ENCODE results near the gene LINGO1.

LINGO1 gene

GRCh38 chr15:77670558-77671361 lies 38.0 kb upstream of the LINGO1 start:
- no peak for TF ChIP-seq POU2F2 (IDR thresholded peaks at IDR 0.05; ENCODE audit: low read depth, low read length)
- no peak for TF ChIP-seq PAX5 (IDR thresholded peaks at IDR 0.05; ENCODE audit: insufficient read depth, low read length, severe bottlenecking)
- TF ChIP-seq TAF1 (IDR thresholded peaks at IDR 0.05; ENCODE audit: low read depth, low read length) = no peak
- no peak for TF ChIP-seq SPI1 (IDR thresholded peaks at IDR 0.05; ENCODE audit: low read depth, low read length)
- TF ChIP-seq POLR2A (IDR thresholded peaks at IDR 0.05; ENCODE audit: low read depth, low read length) = no peak
- no peak for TF ChIP-seq POLR2AphosphoS5 (IDR thresholded peaks at IDR 0.05; ENCODE audit: low read depth, low read length)
- FAIRE-seq = no peak
- DNase-seq (ENCODE audit: insufficient read length, low spot score) = no peak

GRCh38 chr15:77669896-77670295 lies 37.2 kb upstream of the LINGO1 start:
- no peak for DNase-seq (ENCODE audit: insufficient read length, low spot score)
- TF ChIP-seq SPI1 (IDR thresholded peaks at IDR 0.05; ENCODE audit: low read depth, low read length) (no peak), TAF1 (IDR thresholded peaks at IDR 0.05; ENCODE audit: low read depth, low read length) (no peak), POU2F2 (IDR thresholded peaks at IDR 0.05; ENCODE audit: low read depth, low read length) (no peak), POLR2A (IDR thresholded peaks at IDR 0.05; ENCODE audit: low read depth, low read length) (no peak), POLR2AphosphoS5 (IDR thresholded peaks at IDR 0.05; ENCODE audit: low read depth, low read length) (no peak), PAX5 (IDR thresholded peaks at IDR 0.05; ENCODE audit: insufficient read depth, low read length, severe bottlenecking) (no peak)
- no peak for FAIRE-seq

GRCh38 chr15:77667338-77668234 lies 34.9 kb upstream of the LINGO1 start:
- no peak for FAIRE-seq
- TF ChIP-seq POU2F2 (IDR thresholded peaks at IDR 0.05; ENCODE audit: low read depth, low read length) (no peak), POLR2A (IDR thresholded peaks at IDR 0.05; ENCODE audit: low read depth, low read length) (no peak), TAF1 (IDR thresholded peaks at IDR 0.05; ENCODE audit: low read depth, low read length) (no peak), SPI1 (IDR thresholded peaks at IDR 0.05; ENCODE audit: low read depth, low read length) (no peak), POLR2AphosphoS5 (IDR thresholded peaks at IDR 0.05; ENCODE audit: low read depth, low read length) (no peak), PAX5 (IDR thresholded peaks at IDR 0.05; ENCODE audit: insufficient read depth, low read length, severe bottlenecking) (no peak)
- no peak for DNase-seq (ENCODE audit: insufficient read length, low spot score)

- FAIRE-seq (no peak), DNase-seq (ENCODE audit: insufficient read length, low spot score) (no peak)
- TF ChIP-seq POU2F2 (IDR thresholded peaks at IDR 0.05; ENCODE audit: low read depth, low read length) = no peak
- no peak for TF ChIP-seq TAF1 (IDR thresholded peaks at IDR 0.05; ENCODE audit: low read depth, low read length)
- TF ChIP-seq PAX5 (IDR thresholded peaks at IDR 0.05; ENCODE audit: insufficient read depth, low read length, severe bottlenecking) = no peak
- TF ChIP-seq POLR2A (IDR thresholded peaks at IDR 0.05; ENCODE audit: low read depth, low read length) = no peak
- no peak for TF ChIP-seq POLR2AphosphoS5 (IDR thresholded peaks at IDR 0.05; ENCODE audit: low read depth, low read length)
Measured at GRCh38 chr15:77666296-77666660, 33.6 kb upstream of the LINGO1 start.

GRCh38 chr15:77665530-77666295 lies 33.0 kb upstream of the LINGO1 start:
- TF ChIP-seq POLR2AphosphoS5 (IDR thresholded peaks at IDR 0.05; ENCODE audit: low read depth, low read length) = no peak
- no peak for TF ChIP-seq POLR2A (IDR thresholded peaks at IDR 0.05; ENCODE audit: low read depth, low read length)
- TF ChIP-seq PAX5 (IDR thresholded peaks at IDR 0.05; ENCODE audit: insufficient read depth, low read length, severe bottlenecking) = no peak
- no peak for TF ChIP-seq POU2F2 (IDR thresholded peaks at IDR 0.05; ENCODE audit: low read depth, low read length)
- FAIRE-seq (no peak), DNase-seq (ENCODE audit: insufficient read length, low spot score) (no peak)

GRCh38 chr15:77664428-77664827 lies 31.7 kb upstream of the LINGO1 start:
- DNase-seq (ENCODE audit: insufficient read length, low spot score) (no peak), FAIRE-seq (no peak)
- TF ChIP-seq SPI1 (IDR thresholded peaks at IDR 0.05; ENCODE audit: low read depth, low read length) = no peak

GRCh38 chr15:77663256-77663655 lies 30.5 kb upstream of the LINGO1 start:
- FAIRE-seq (no peak), DNase-seq (ENCODE audit: insufficient read length, low spot score) (no peak)
- TF ChIP-seq PAX5 (IDR thresholded peaks at IDR 0.05; ENCODE audit: insufficient read depth, low read length, severe bottlenecking) (no peak), POU2F2 (IDR thresholded peaks at IDR 0.05; ENCODE audit: low read depth, low read length) (no peak), SPI1 (IDR thresholded peaks at IDR 0.05; ENCODE audit: low read depth, low read length) (no peak), TAF1 (IDR thresholded peaks at IDR 0.05; ENCODE audit: low read depth, low read length) (no peak), POLR2A (IDR thresholded peaks at IDR 0.05; ENCODE audit: low read depth, low read length) (no peak), POLR2AphosphoS5 (IDR thresholded peaks at IDR 0.05; ENCODE audit: low read depth, low read length) (no peak)

- TF ChIP-seq POLR2AphosphoS5 (IDR thresholded peaks at IDR 0.05; ENCODE audit: low read depth, low read length) (no peak), PAX5 (IDR thresholded peaks at IDR 0.05; ENCODE audit: insufficient read depth, low read length, severe bottlenecking) (no peak), POLR2A (IDR thresholded peaks at IDR 0.05; ENCODE audit: low read depth, low read length) (no peak), SPI1 (IDR thresholded peaks at IDR 0.05; ENCODE audit: low read depth, low read length) (no peak), POU2F2 (IDR thresholded peaks at IDR 0.05; ENCODE audit: low read depth, low read length) (no peak), TAF1 (IDR thresholded peaks at IDR 0.05; ENCODE audit: low read depth, low read length) (no peak)
- DNase-seq (ENCODE audit: insufficient read length, low spot score) (peak; percentile 83), FAIRE-seq (no peak)
Measured at GRCh38 chr15:77659350-77660321, 26.9 kb upstream of the LINGO1 start.
